Measurements from ENCODE around the gene ERICH2. TPM values are rescaled to one million over a fixed set of nuclear protein-coding genes. Genes with fewer than 3 reads are reported as not detected.

Gene ERICH2
- total and polyA plus RNA-seq, 2 of the 13 experiments (the other 11 are each of a cell fraction or from before 2014, with no cell fraction given), result not detected

DNA sequence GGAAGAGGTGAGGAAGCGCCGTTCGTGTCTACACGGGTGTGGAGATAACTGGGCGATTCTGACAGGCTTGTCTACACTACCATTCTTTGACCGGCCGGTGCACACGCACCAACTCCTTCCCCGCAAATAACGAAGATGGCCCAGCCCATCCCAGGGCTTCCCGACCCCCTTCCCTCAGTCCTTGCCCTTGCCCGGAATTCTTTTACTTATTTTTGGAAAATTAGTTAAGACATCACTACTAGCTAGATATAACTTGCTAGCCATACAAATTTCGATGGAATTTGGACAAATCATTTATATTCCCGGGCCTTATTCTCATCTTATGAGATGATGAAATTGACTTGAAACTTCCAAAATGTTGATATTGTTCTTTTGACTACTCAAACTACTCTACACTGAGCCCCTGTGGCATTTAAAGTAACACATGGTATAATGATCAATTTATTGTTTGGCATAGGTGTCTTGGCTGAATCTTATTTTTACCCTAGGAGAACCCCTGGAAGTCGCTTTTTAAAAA, 1.3 kb downstream of the ERICH2 start (continued):
- TF ChIP-seq AHR (CRISPR knock-in tag; IDR thresholded peaks at IDR 0.05) (no peak), THYN1 (CRISPR knock-in tag; IDR thresholded peaks at IDR 0.05; ENCODE audit: borderline replicate concordance, low read depth) (no peak), ARNT (IDR thresholded peaks at IDR 0.05) (no peak), ZNF383 (CRISPR knock-in tag; IDR thresholded peaks at IDR 0.05; ENCODE audit: borderline replicate concordance) (no peak), ZNF619 (CRISPR knock-in tag; IDR thresholded peaks at IDR 0.05) (no peak), BHLHE40 (IDR thresholded peaks at IDR 0.05; ENCODE audit: low read length) (no peak), STAT5B (CRISPR knock-in tag; IDR thresholded peaks at IDR 0.05) (no peak), ZNF577 (CRISPR knock-in tag; IDR thresholded peaks at IDR 0.05; ENCODE audit: borderline replicate concordance, low read depth) (no peak), ZNF343 (CRISPR knock-in tag; IDR thresholded peaks at IDR 0.05) (no peak), ZNF430 (CRISPR knock-in tag; IDR thresholded peaks at IDR 0.05) (no peak), ZNF329 (CRISPR knock-in tag; IDR thresholded peaks at IDR 0.05; ENCODE audit: low read depth) (0 out of 2 replicates have a peak, but pooled peaks have one; percentile 9), KDM3A (CRISPR knock-in tag; IDR thresholded peaks at IDR 0.05; ENCODE audit: low read depth) (no peak), ZNF792 (CRISPR knock-in tag; IDR thresholded peaks at IDR 0.05) (no peak), ZC3H4 (CRISPR knock-in tag; IDR thresholded peaks at IDR 0.05; ENCODE audit: borderline replicate concordance) (no peak), HNF4A (CRISPR knock-in tag; IDR thresholded peaks at IDR 0.05) (no peak), ZNF44 (CRISPR knock-in tag; IDR thresholded peaks at IDR 0.05) (no peak), HMG20A (CRISPR knock-in tag; IDR thresholded peaks at IDR 0.05; ENCODE audit: borderline replicate concordance) (no peak), ZFP90 (CRISPR knock-in tag; IDR thresholded peaks at IDR 0.05; ENCODE audit: borderline replicate concordance) (0 out of 2 replicates have a peak, but pooled peaks have one; percentile 24), ZNF468 (CRISPR knock-in tag; IDR thresholded peaks at IDR 0.05) (no peak), TEAD2 (CRISPR knock-in tag; IDR thresholded peaks at IDR 0.05) (no peak), CEBPG (CRISPR knock-in tag; IDR thresholded peaks at IDR 0.05) (no peak)
- TF ChIP-seq, protein P1, sequence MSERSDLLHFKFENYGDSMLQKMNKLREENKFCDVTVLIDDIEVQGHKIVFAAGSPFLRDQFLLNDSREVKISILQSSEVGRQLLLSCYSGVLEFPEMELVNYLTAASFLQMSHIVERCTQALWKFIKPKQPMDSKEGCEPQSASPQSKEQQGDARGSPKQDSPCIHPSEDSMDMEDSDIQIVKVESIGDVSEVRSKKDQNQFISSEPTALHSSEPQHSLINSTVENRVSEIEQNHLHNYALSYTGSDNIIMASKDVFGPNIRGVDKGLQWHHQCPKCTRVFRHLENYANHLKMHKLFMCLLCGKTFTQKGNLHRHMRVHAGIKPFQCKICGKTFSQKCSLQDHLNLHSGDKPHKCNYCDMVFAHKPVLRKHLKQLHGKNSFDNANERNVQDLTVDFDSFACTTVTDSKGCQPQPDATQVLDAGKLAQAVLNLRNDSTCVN (CRISPR knock-in tag; IDR thresholded peaks at IDR 0.05; ENCODE audit: borderline replicate concordance), result no peak
- TF ChIP-seq, protein P2, sequence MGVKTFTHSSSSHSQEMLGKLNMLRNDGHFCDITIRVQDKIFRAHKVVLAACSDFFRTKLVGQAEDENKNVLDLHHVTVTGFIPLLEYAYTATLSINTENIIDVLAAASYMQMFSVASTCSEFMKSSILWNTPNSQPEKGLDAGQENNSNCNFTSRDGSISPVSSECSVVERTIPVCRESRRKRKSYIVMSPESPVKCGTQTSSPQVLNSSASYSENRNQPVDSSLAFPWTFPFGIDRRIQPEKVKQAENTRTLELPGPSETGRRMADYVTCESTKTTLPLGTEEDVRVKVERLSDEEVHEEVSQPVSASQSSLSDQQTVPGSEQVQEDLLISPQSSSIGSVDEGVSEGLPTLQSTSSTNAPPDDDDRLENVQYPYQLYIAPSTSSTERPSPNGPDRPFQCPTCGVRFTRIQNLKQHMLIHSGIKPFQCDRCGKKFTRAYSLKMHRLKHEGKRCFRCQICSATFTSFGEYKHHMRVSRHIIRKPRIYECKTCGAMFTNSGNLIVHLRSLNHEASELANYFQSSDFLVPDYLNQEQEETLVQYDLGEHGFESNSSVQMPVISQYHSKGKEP (CRISPR knock-in tag; IDR thresholded peaks at IDR 0.05), result no peak
- TF ChIP-seq, protein P3, sequence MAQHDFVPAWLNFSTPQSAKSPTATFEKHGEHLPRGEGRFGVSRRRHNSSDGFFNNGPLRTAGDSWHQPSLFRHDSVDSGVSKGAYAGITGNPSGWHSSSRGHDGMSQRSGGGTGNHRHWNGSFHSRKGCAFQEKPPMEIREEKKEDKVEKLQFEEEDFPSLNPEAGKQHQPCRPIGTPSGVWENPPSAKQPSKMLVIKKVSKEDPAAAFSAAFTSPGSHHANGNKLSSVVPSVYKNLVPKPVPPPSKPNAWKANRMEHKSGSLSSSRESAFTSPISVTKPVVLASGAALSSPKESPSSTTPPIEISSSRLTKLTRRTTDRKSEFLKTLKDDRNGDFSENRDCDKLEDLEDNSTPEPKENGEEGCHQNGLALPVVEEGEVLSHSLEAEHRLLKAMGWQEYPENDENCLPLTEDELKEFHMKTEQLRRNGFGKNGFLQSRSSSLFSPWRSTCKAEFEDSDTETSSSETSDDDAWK (CRISPR knock-in tag; IDR thresholded peaks at IDR 0.05), result no peak
- TF ChIP-seq, protein P4, sequence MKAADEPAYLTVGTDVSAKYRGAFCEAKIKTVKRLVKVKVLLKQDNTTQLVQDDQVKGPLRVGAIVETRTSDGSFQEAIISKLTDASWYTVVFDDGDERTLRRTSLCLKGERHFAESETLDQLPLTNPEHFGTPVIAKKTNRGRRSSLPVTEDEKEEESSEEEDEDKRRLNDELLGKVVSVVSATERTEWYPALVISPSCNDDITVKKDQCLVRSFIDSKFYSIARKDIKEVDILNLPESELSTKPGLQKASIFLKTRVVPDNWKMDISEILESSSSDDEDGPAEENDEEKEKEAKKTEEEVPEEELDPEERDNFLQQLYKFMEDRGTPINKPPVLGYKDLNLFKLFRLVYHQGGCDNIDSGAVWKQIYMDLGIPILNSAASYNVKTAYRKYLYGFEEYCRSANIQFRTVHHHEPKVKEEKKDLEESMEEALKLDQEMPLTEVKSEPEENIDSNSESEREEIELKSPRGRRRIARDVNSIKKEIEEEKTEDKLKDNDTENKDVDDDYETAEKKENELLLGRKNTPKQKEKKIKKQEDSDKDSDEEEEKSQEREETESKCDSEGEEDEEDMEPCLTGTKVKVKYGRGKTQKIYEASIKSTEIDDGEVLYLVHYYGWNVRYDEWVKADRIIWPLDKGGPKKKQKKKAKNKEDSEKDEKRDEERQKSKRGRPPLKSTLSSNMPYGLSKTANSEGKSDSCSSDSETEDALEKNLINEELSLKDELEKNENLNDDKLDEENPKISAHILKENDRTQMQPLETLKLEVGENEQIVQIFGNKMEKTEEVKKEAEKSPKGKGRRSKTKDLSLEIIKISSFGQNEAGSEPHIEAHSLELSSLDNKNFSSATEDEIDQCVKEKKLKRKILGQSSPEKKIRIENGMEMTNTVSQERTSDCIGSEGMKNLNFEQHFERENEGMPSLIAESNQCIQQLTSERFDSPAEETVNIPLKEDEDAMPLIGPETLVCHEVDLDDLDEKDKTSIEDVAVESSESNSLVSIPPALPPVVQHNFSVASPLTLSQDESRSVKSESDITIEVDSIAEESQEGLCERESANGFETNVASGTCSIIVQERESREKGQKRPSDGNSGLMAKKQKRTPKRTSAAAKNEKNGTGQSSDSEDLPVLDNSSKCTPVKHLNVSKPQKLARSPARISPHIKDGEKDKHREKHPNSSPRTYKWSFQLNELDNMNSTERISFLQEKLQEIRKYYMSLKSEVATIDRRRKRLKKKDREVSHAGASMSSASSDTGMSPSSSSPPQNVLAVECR (CRISPR knock-in tag; IDR thresholded peaks at IDR 0.05; ENCODE audit: borderline replicate concordance), result peak; percentile 10; the same call in 1 of the 2 replicates
